SK-MEL-5 (cell line): ENCODE results near the gene FNIP1. TPM values are rescaled to one million over a fixed set of nuclear protein-coding genes. Genes with fewer than 3 reads are reported as not detected.
"Not testable (repeated sequence)": the region's sequence is repeated elsewhere in the genome, so short reads cannot be mapped to it uniquely, and the experiment has no call there.

Experiments used
- DNase-seq: peaks from one replicate; pipeline ENCODE4 v3.0.0-alpha.2; 2016; ENCODE audit warnings: low read depth, low spot score
- in situ Hi-C: cut with HindIII; loops from 2 replicates; pipeline ENCODE4 v1.10.0; 2016; ENCODE audit warnings: low sequenced_read_pairs, high pct_unique_total_duplicates, low pct_unique_long_range_greater_than_20kb
- total RNA-seq: library from RNA; depleted of rRNA; stranded (reverse); fragments of >200 nt; shearing (Covaris generic); gene quantifications from 2 replicates; pipeline ENCODE4 v1.2.3, GENCODE V29; 2014

Gene FNIP1
- total RNA-seq, 1 experiment from 2014 or later, result 36.2 TPM

DNA sequence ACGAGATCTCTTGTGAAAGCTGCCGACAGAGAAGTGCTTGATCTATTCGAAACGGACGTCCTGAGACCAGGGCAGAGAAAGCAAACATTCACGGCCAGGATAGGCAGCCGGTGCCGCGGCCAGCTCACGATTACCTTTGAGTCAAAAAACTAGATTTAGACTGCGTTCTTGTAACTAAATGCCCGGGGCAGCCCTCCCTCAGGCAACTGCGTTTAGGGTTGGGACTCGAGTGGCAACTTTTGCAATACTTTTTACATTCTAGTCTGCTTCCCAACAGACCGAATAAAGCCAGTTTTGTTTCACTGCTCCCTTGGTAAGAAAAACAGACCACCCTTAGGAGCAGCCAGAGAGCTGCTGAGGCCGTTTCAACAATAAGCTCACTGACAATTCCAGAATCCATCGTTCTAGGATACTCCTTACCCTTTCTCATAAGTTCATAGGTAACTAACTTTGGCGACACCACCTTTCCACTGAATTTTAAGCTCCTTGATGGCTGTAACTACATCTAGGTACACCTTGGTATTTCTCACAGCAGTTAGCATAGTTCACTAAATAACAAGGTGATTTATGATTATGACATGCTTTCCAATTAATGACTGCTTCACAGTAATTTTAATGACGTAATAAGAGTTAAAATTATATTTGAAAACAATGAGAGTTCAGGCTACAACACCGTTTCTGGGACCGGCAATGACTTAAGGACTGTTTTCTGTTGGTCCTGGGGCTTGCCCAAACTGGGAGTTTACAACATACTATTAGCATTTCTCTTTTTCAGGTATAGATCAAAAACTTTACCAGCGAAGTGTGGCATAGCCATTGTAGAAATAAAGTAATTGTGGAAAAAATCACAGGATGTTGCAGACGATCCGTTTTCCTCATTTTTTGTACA, 160.9 kb downstream of the FNIP1 start:
- DNase-seq, result peak; percentile 10
- in situ Hi-C loops, result no loop called here

DNA sequence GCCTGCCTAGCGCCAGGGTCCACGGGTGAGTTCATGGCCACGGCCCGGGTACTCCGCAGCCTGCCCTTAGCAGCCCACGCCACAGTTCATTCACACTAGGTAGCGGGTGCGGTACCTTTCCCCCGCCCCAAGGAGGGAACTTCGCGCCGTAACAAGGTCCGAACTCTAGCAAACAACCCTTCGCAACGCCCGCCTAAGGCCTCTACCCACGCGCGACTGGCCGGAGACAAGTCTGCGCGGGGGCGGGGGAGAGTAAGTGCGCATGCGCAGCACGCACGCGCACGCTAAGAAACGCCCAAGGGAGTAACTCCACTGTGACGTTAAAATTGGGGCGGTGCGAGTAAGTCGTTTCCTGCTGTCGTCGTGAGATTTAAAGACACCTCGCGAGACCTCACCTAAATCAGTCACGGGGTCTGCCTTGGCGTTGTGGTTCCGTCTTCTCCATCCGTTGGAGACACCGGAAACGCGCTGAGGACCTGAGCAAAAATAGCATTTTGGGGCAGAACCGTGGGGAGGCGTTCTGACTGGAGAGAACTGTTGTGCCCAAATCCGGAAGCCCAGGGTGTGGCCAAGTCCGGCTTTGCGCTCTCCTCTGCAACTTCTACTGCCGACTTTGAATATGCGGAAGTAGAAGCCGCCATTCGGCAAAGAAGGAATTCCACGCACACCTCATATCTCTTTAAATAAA, 161.7 kb downstream of the FNIP1 start, which contains the start of gene RAPGEF6:
Gene RAPGEF6, minus strand, starts transcription at position 234 of the 688 bp plus-strand sequence. Its CDS starts 199 bp downstream, at position 35.
- DNase-seq, result peak; percentile 100
- in situ Hi-C loops, result no loop called here

DNA sequence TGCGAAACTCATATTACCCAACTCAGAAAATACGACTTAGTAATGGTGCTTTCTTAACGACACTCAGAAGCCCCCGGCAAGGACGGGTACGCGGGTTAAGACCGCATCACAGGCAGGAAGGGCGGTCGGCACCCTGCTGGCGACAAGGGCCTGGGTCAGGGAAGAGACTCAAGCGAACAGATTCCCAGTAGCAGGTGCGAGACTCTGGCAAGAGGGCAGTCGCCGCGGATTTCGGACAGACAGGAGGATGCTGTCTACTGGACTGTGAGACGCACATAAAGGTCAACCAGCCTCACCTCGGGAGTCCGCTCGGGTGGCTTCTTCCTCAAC, 162.2 kb downstream of the FNIP1 start:
- in situ Hi-C loops, result no loop called here
- peak; percentile 60 for DNase-seq

GRCh38 chr5:131634238-131634637, 162.6 kb downstream of the FNIP1 start:
- in situ Hi-C loops, result no loop called here
- DNase-seq, result no peak

DNA sequence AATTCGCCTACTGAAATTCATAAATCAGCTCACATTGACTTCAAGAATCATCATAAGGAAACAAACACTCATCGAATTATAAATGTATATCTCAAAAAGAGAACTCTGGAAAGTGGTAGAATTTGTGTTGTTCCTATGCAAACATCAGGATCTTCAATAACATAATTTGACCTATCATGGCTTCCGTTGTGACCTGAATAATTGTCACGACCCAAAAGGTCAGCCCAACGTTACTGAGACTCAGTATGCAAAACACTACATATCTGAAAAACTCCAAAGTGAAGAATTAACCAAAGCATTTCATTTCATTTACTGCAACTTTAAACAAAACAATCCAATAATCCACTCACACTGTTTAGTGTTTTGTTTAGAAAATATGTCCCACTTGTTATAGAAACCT, 163.0 kb downstream of the FNIP1 start:
- in situ Hi-C loops, result no loop called here
- DNase-seq, result peak; percentile 29

DNA sequence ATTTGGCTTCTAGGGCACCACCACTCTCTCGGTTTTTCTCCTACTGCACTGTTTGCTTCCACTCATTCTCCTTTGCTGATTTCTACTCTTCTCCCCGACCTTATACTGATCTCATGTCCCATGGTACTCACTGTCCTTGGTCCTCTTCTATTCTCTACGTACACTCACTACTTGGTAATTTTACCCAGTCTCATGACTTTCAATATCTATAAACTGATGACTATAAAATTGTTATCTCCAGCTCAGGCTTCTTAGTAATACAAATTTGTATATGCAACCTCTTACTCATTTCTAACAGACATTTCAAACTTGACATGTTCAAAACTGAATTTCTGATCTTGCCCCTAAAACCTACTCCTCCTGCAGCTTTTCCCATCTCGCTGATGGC, 165.9 kb downstream of the FNIP1 start:
- DNase-seq, result no peak
- in situ Hi-C loops, result no loop called here

DNA sequence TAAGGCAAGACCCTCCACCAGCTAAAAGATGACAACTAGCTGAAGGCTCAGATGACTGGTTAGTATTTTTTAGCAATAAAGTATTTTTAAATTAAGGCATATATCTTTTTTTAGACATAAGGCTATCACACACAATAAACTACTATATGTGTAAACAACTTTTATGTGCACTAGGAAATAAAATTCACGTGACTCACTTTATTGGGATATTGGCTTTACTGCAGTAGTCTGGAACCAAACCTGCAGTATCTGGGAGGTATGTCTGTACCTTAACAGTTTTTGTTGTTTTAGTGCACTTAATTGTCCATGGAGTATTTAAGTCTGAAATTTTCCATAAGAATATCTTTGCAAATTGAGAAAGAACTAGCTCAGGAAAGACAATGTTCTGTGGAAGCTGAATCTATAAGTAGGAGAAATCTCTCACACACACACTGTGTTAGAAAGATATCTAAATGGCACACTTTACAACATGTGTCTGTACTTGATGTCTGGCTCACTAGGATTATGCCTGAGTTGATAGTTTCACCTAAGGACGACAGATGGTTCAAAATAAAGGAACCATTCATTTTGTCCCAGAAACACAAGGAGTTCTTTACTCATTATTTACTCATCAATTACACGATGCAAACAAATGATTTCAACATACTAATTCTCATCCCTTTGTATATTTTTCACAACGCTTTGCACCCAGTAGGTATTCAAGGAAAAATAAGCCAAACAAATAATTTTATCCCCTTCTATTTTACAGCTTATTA, 166.4 kb downstream of the FNIP1 start:
- no peak for DNase-seq
- in situ Hi-C loops, result no loop called here

- in situ Hi-C loops, result no loop called here
- no peak for DNase-seq
These were observed 167.8 kb downstream of the FNIP1 start for GRCh38 chr5:131628990-131629389.

- in situ Hi-C loops, result no loop called here
- DNase-seq, result no peak
These were observed 169.5 kb downstream of the FNIP1 start for GRCh38 chr5:131627207-131627865.

- in situ Hi-C loops, result no loop called here
- peak; percentile 97 for DNase-seq
These were observed 174.2 kb downstream of the FNIP1 start for GRCh38 chr5:131622633-131623032.

GRCh38 chr5:131621164-131621563, 175.7 kb downstream of the FNIP1 start:
- in situ Hi-C loops, result not testable (repeated sequence)

DNA sequence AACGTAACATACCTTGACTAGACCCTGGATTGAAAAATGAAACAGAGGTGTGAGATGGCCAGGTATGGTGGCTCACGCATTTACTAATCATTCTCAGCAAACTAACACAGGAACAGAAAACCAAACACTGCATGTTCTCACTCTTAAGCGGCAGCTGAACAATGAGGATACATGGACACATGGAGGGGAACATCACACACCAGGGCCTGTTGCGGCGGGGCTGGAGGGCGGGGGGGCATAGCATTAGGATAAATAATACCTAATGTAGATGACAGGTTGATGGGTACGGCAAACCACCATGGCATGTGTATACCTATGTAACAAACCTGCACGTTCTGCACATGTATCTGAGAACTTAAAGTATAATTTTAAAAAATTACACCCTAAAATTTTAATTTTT, 177.7 kb downstream of the FNIP1 start:
- DNase-seq, result no peak
- in situ Hi-C loops, result no loop called here

More at GRCh38 chr5:131621164-131621563, 175.7 kb downstream of the FNIP1 start:
- not testable (repeated sequence) for DNase-seq

DNA sequence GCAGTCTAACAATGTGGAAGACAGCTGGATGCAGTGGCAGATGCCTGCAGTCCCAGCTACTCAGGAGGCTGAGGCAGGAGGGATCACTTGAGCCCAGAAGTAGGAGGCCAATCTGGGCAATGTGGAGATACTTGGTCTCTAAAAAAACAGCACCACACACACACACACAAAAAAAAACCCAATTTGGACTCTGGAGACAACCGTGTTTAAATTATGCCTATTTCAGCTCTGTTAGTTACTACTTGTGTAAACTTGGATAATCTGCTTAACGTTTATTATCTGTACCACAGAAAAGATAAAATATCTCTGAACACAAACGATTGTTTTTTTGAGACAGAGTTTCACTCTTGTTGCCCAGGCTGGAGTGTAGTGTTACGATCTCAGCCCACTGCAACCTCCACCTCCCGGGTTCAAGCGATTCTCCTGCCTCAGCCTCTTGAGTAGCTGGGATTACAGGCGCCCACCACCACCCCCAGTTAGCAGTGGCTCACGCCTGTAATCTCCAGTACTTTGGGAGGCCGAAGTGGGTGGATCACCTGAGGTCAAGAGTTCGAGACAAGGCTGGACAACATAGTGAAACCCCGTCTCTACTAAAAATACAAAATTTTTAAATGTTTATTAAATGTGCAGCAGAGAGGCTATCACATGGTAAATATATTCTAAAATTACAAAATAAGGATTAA, 179.5 kb downstream of the FNIP1 start:
- DNase-seq, result no peak
- in situ Hi-C loops, result no loop called here

DNA sequence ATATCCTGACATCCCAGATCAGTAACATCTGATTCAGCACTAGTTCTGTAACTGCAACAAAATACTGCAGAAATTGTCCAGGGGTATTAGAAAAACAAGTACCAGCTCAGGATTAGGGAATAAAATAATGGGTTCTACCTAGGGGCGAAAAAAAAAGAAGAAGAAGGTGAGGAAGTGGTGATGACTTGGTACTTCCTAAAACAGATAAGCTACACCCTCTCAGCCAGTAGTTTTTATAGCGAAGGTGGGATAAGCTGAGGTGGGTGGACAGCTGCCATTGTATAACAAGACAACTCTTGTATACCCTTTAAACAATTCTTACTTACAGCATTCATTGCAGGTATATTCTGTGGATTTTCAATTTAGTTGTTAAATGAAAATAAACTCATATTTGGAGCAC, 180.9 kb downstream of the FNIP1 start:
- no peak for DNase-seq
- in situ Hi-C loops, result no loop called here

DNA sequence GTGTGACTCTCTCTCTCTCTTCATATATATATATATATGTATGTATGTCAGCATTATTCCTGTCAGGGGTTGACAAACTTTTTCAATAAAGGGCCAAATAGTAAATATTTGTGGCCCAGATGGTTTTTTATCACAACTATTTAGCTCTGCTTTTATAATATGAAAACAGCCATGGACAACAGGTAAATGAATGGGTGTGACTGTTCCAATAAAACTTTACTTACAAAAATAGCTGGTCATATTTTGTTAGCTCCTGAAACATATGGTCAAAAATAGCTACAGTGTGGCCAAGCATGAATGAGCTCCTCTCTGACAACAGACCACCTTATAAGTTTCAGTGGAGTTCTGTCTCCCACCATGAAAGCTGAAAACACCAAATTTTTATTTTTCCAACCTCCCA, 183.4 kb downstream of the FNIP1 start:
- DNase-seq, result no peak
- in situ Hi-C loops, result no loop called here

GRCh38 chr5:131611064-131611381, 185.8 kb downstream of the FNIP1 start:
- DNase-seq, result no peak
- in situ Hi-C loops, result no loop called here
